ENCODE results near the gene WSB2. TPM values are rescaled to one million over a fixed set of nuclear protein-coding genes. Genes with fewer than 3 reads are reported as not detected.

WSB2 gene
- total and polyA plus RNA-seq, 2 of the 8 experiments (the other 6 are each of a cell fraction or from before 2014, with no cell fraction given) = 47.5 to 58.2 TPM

DNA sequence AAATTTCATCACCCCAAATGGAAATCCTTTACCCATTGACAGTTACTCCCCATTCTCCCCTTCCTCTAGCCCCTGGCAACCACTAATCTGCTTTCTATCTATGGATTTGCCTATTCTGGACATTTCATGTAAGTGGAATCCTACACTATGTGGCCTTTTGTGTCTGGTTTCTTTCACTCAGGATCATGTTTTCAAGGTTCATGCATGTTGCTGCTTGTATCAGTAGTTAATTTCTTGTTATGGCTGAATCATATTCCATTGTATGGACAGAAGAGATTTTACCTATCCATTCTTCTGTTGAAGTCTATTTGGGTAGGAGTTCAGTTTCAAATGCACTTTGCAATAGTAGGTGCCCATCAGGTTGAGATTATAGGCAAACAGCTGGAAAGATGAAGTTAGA is 43.1 kb downstream of the WSB2 start:
- Histone ChIP-seq H4K91ac (replicated peaks; ENCODE audit: insufficient read length, low read length) (no peak overlapping the region), H3K9me3 (ENCODE audit: insufficient read depth in 2 of 2, low read depth in 1 of 2, low read length in 1 of 2) (no peaks in the 10 kb centered on the region), H3K23ac (ENCODE audit: insufficient read length) (no peak overlapping the region), H2BK20ac (ENCODE audit: low read length) (no peak overlapping the region), H3K79me2 (ENCODE audit: control insufficient read depth in 1 of 2, insufficient read depth in 2 of 2, low read length in 2 of 2) (peaks cover 8 to 16% of the 10 kb centered on the region in 2 experiments; a peak in 3 of 4 replicates), H3K36me3 (ENCODE audit: control insufficient read depth in 2 of 4, insufficient read depth in 4 of 4, low read length in 3 of 4) (peaks cover 8 to 43% (median 32%) of the 10 kb centered on the region in 4 experiments), H3K18ac (ENCODE audit: extremely low read depth, low read length) (no peak overlapping the region), H3K4me3 (ENCODE audit: extremely low read depth in 1 of 4, insufficient read depth in 2 of 4, low read depth in 3 of 4, low read length in 4 of 4) (peak overlapping the region in 2 of 4 experiments; percentile 70 to 88; a peak in 2 of 8 replicates), H3K4me1 (replicated peaks in 1 of 4; ENCODE audit: control insufficient read depth in 3 of 4, insufficient read depth in 4 of 4, low read length in 3 of 4) (no peaks in the 10 kb centered on the region; a peak in 1 of 7 replicates), H2BK12ac (ENCODE audit: low read depth, low read length) (no peak overlapping the region), H2BK120ac (replicated peaks; ENCODE audit: low read depth, low read length) (no peak overlapping the region), H3K9ac (replicated peaks in 1 of 4; ENCODE audit: extremely low read depth in 1 of 4, low read depth in 3 of 4, low read length in 3 of 4) (0 out of 7 replicates have a peak overlapping the region, but pooled peaks of 1 of the 4 experiments have one; percentile 93), H3K79me1 (ENCODE audit: low read depth, low read length) (no peaks in the 10 kb centered on the region), H3K56ac (replicated peaks; ENCODE audit: insufficient read length, low read depth, low read length) (no peak overlapping the region), H2AK5ac (ENCODE audit: low read depth, low read length) (no peak overlapping the region), H2BK15ac (ENCODE audit: low read length) (no peak overlapping the region), H2AFZ (ENCODE audit: low read length) (no peak overlapping the region), H3K27me3 (replicated peaks in 1 of 4; ENCODE audit: control insufficient read depth in 3 of 4, extremely low read depth in 1 of 4, insufficient read depth in 3 of 4, low read length in 3 of 4) (no peaks in the 10 kb centered on the region), H3K4ac (replicated peaks; ENCODE audit: insufficient read length, low read depth, low read length) (no peak overlapping the region), H3K4me2 (ENCODE audit: insufficient read depth in 1 of 2, low read depth in 2 of 2, low read length in 2 of 2) (peak overlapping the region; percentile 75 to 84; a peak in 2 of 4 replicates), H4K5ac (ENCODE audit: insufficient read length, low read depth, low read length) (no peak overlapping the region), H2BK5ac (ENCODE audit: low read depth, low read length) (no peak overlapping the region), H4K20me1 (replicated peaks in 1 of 2; ENCODE audit: control insufficient read depth in 1 of 2, insufficient read depth in 2 of 2, low read length in 2 of 2) (peaks cover 0 to 2% of the 10 kb centered on the region in 2 experiments), H3K23me2 (ENCODE audit: low read depth, low read length) (peaks cover 3% of the 10 kb centered on the region), H3K27ac (ENCODE audit: low read depth, low read length) (no peak overlapping the region), H3K14ac (ENCODE audit: insufficient read length) (no peak overlapping the region), H4K8ac (ENCODE audit: extremely low read depth, insufficient read depth, low read length) (no peak overlapping the region)
- DNase-seq (ENCODE audit: low read depth in 1 of 2, low spot score in 2 of 2) = no peak
- TF ChIP-seq FOSL1 (IDR thresholded peaks at IDR 0.05; ENCODE audit: insufficient read depth, low read depth, low read length) = no peak
- no peak for TF ChIP-seq MAX (IDR thresholded peaks at IDR 0.05)
- no peak for TF ChIP-seq MAFK (IDR thresholded peaks at IDR 0.05; ENCODE audit: low read depth, low read length)
- TF ChIP-seq CHD1 (IDR thresholded peaks at IDR 0.05; ENCODE audit: low read depth, low read length) = no peak
- no peak for TF ChIP-seq TCF12 (IDR thresholded peaks at IDR 0.05; ENCODE audit: low read depth, low read length)
- no peak for TF ChIP-seq CBX8 (IDR thresholded peaks at IDR 0.05; ENCODE audit: borderline replicate concordance, low read depth, low read length)
- no peak for TF ChIP-seq ASH2L (IDR thresholded peaks at IDR 0.05; ENCODE audit: low read length)
- FAIRE-seq = no peak
- CTCF ChIA-PET (ENCODE audit: partially characterized antibody) = interaction anchor here (1.0 to 2.9 kb wide), 4 partner anchors 12 to 143 kb away, joined by 3 to 16 read pairs (median 3); no protein-coding TSS in a partner anchor
- POLR2A ChIA-PET (ENCODE audit: partially characterized antibody) = interaction anchor here (9.0 kb wide), 1 partner anchor 15 kb away, joined by 113 read pairs; no protein-coding TSS in a partner anchor
